OCI-LY1 (cell line): Measurements from ENCODE around the gene RAPGEF4.

Source experiments
- H2AFZ ChIP-seq: fragments of 200-600 bp; sonication (generic), shearing (Covaris generic); 2 replicates; pipeline ENCODE4 v1.6.0; 2014; ENCODE audit warnings: antibody characterized with exemption, mild to moderate bottlenecking, low read length
- H3F3A ChIP-seq: fragments of 200-600 bp; sonication (generic), shearing (Covaris generic); 2 replicates; pipeline ENCODE4 v1.6.0; 2014; ENCODE audit warnings: mild to moderate bottlenecking, antibody characterized with exemption, low read length, moderate library complexity; ENCODE audit not compliant: insufficient read depth
- H3K27ac ChIP-seq: fragments of 200-600 bp; sonication (generic); 2 replicates; pipeline ENCODE4 v1.5.1; 2014; ENCODE audit warnings: low read length, mixed run types, mild to moderate bottlenecking, low read depth; ENCODE audit not compliant: poor library complexity, severe bottlenecking
- H3K27me3 ChIP-seq: fragments of 200-600 bp; sonication (generic); 2 replicates; pipeline ENCODE4 v1.6.0; 2014; ENCODE audit warnings: antibody characterized with exemption, mild to moderate bottlenecking, low read length, moderate library complexity; ENCODE audit not compliant: insufficient read depth
- H3K36me3 ChIP-seq: fragments of 200-600 bp; sonication (generic); 2 replicates; pipeline ENCODE4 v1.6.1; 2014; ENCODE audit warnings: mild to moderate bottlenecking, antibody characterized with exemption, low read length, moderate library complexity, mixed read lengths; ENCODE audit not compliant: insufficient read depth
- H3K4me1 ChIP-seq: fragments of 200-600 bp; sonication (generic); 2 replicates; pipeline ENCODE4 v1.5.1; 2014; ENCODE audit warnings: mild to moderate bottlenecking, low read length, moderate library complexity; ENCODE audit not compliant: insufficient read depth, severe bottlenecking
- H3K4me2 ChIP-seq: fragments of 200-600 bp; sonication (generic), shearing (Covaris generic); 2 replicates; pipeline ENCODE4 v1.6.1; 2014; ENCODE audit warnings: low read length
- H3K4me3 ChIP-seq: fragments of 200-600 bp; sonication (generic); 2 replicates; pipeline ENCODE4 v1.5.1; 2014; ENCODE audit warnings: low read length, low read depth, mild to moderate bottlenecking, mixed read lengths; ENCODE audit not compliant: poor library complexity, severe bottlenecking
- H3K79me2 ChIP-seq: fragments of 200-600 bp; shearing (Covaris generic); 2 replicates; pipeline ENCODE4 v1.6.1; 2016; ENCODE audit warnings: mixed run types, low read length, mixed read lengths; ENCODE audit not compliant: insufficient read depth
- H3K9ac ChIP-seq: fragments of 200-600 bp; sonication (generic), shearing (Covaris generic); 2 replicates; pipeline ENCODE4 v1.6.1; 2014; ENCODE audit warnings: mild to moderate bottlenecking, low read length, mixed read lengths
- H3K9me2 ChIP-seq: fragments of 200-600 bp; sonication (generic), shearing (Covaris generic); 2 replicates; pipeline ENCODE4 v1.6.1; 2014; ENCODE audit warnings: low read depth, mild to moderate bottlenecking, low read length, mixed read lengths
- H3K9me3 ChIP-seq: fragments of 200-600 bp; shearing (Covaris generic); 2 replicates; pipeline ENCODE4 v1.6.1; 2014; ENCODE audit warnings: low read length, mixed read lengths
- H4K20me1 ChIP-seq: fragments of 200-600 bp; sonication (generic), shearing (Covaris generic); 2 replicates; pipeline ENCODE4 v1.6.0; 2016; ENCODE audit warnings: mild to moderate bottlenecking, low read length; ENCODE audit not compliant: insufficient read depth
- CTCF ChIP-seq: fragments of 200-600 bp; sonication (generic), shearing (Covaris generic); IDR thresholded peaks from 2 replicates; pipeline ENCODE4 v1.5.1; 2017; ENCODE audit warnings: mild to moderate bottlenecking, antibody characterized with exemption, low read length, moderate library complexity, mixed read lengths
- EZH2 ChIP-seq: fragments of 200-600 bp; sonication (generic), shearing (Covaris generic); IDR thresholded peaks from 2 replicates; pipeline ENCODE4 v1.8.0; 2017; ENCODE audit warnings: borderline replicate concordance, mixed run types, mild to moderate bottlenecking, antibody characterized with exemption, low read length, moderate library complexity, mixed read lengths

RAPGEF4 gene

DNA sequence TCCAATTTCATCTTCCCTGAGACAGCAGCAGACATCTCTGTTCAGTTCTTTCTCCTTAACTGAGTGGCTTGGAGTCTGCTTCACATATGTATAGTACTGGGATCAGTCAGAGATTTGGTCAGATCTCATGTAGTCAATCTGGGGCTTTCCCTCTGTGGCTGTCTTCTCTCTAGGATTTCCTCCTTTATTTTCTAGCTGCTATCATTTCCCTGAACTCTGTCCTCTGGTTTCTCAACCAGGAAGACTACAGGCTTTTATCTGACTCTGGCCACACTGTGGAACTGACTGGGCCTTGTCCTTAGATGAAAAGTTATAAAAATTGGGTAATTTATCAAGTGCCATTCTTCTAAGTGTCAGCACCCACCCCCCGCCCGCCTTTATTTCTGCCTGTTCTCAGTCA is 121.0 kb downstream of the RAPGEF4 start:
- TF ChIP-seq CTCF = no peak
- TF ChIP-seq EZH2 = no peak
- no peaks in the 10 kb centered on the region for H3K4me1 ChIP-seq
- H3K79me2 ChIP-seq = no peaks in the 10 kb centered on the region
- no peaks in the 10 kb centered on the region for H3K9me2 ChIP-seq
- no peaks in the 10 kb centered on the region for H4K20me1 ChIP-seq
- no peak overlapping the region for H3K9ac ChIP-seq
- no peaks in the 10 kb centered on the region for H3F3A ChIP-seq
- H2AFZ ChIP-seq = no peak overlapping the region
- no peak overlapping the region for H3K27ac ChIP-seq
- no peak overlapping the region for H3K4me3 ChIP-seq
- H3K9me3 ChIP-seq = no peaks in the 10 kb centered on the region
- H3K27me3 ChIP-seq = no peaks in the 10 kb centered on the region
- no peak overlapping the region for H3K4me2 ChIP-seq
- H3K36me3 ChIP-seq = no peaks in the 10 kb centered on the region

DNA sequence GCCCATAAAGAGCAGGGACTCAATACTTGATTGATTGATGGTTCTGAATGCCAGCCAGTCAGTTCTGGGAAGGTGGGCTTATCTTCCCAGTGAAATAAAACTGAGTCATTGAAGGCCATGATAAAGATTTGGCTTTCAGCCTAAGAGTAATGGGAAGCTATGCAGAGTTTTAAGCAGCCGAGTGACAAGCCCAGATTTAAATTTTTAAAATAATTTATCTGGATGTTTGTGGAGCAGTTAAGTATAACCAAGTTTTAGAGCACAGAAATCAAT is 122.8 kb downstream of the RAPGEF4 start:
- no peak overlapping the region for H2AFZ ChIP-seq
- TF ChIP-seq CTCF = no peak
- no peak for TF ChIP-seq EZH2
- H3K27ac ChIP-seq = no peak overlapping the region
- no peaks in the 10 kb centered on the region for H3K79me2 ChIP-seq
- no peak overlapping the region for H3K4me3 ChIP-seq
- H3K9me2 ChIP-seq = no peaks in the 10 kb centered on the region
- H3K27me3 ChIP-seq = no peaks in the 10 kb centered on the region
- H3K9me3 ChIP-seq = no peaks in the 10 kb centered on the region
- H3K9ac ChIP-seq = no peak overlapping the region
- no peaks in the 10 kb centered on the region for H3K4me1 ChIP-seq
- no peak overlapping the region for H3K4me2 ChIP-seq
- no peaks in the 10 kb centered on the region for H3F3A ChIP-seq
- H3K36me3 ChIP-seq = no peaks in the 10 kb centered on the region
- H4K20me1 ChIP-seq = no peaks in the 10 kb centered on the region

GRCh38 chr2:172859581-172860335 is 124.1 kb downstream of the RAPGEF4 start:
- Histone ChIP-seq H4K20me1 (no peaks in the 10 kb centered on the region), H3K4me3 (no peak overlapping the region), H3K9me3 (no peaks in the 10 kb centered on the region), H3K27ac (no peak overlapping the region), H3K4me1 (no peaks in the 10 kb centered on the region), H3K4me2 (no peak overlapping the region), H3K9me2 (no peaks in the 10 kb centered on the region), H3K9ac (no peak overlapping the region), H3K27me3 (no peaks in the 10 kb centered on the region), H2AFZ (no peak overlapping the region), H3F3A (no peaks in the 10 kb centered on the region), H3K36me3 (no peaks in the 10 kb centered on the region), H3K79me2 (no peaks in the 10 kb centered on the region)
- TF ChIP-seq CTCF (no peak), EZH2 (no peak)
